ENCODE data around the gene SGTA.
A peak's percentile ranks its signal among the peaks of the same experiment; 100 is the strongest.
"Not testable (repeated sequence)": the region's sequence is repeated elsewhere in the genome, so short reads cannot be mapped to it uniquely, and the experiment has no call there.

SGTA gene

DNA sequence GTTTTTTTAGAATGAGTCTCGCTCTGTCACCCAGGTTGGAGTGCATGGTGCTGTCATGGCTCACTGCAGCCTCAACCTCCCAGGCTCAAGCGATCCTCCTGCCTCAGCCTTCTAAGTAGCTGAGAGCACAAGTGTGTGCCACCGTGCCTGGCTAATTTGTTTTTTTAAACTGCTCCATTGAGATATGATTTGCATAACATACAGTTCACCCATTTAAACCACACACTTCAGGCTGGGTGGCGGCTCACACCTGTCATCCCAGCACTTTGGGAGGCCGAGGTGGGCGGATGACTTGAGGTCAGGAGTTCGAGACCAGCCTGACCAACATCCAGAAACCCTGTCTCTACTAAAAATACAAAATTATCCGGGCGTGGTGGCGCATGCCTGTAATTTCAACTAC lies 9.6 kb upstream of the SGTA start:
- not testable (repeated sequence) for DNase-seq

GRCh38 chr19:2791876-2792275 lies 8.8 kb upstream of the SGTA start:
- no peak for DNase-seq

DNA sequence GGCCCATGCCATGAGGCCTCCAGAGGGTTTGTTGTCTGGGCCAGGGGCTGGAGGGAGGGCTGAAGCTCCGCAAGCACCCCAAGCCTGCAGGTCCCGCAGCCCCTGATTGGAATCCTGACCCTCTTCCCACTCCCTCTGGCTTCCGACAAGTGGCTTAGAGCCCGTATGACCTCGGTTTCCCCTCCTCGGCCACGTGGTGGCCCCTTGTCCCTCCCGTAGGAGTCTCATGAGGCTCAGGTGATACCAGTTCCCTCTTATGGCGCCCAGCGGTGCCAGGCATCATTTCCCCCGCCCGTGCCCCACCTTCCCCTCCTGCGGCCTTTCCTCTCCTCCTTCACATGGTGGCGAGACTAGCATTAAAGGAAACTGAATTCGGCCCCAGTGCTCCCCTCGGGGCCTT lies 8.4 kb upstream of the SGTA start:
- DNase-seq: no peak

DNA sequence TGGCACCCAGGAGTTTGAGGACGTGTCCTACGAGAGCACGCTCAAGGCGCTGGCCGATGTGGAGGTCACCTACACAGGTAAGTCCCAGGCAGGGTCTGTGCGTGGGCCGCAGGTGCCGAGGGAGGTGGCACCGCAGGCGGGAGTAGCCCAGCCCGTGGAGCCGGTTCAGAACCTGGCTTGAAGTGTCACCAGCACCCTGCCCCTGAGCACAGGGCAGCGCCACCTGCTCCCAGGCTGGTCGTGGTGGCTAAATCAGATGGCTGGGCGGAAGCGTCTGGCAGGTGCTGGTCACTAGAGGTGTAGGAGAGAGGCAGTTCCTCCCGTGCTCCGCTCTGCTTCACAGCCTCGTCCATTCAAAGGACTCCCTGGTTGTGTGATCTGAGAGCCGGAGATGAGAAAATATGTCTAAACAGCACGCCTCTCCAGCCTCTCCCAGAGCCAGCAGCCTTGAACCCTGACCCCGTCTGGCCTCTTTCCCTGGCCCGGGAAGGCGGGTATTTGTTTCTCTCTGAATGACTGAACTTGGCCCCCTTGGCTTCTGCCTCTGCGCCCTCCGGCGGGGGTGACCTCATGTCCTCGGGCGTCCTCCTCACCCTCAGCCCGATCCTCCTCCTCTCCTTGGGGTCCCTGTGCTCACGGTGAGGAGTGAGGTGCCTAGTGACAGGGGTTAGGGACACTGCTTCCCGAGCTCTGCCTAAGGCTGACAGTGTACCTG lies 7.6 kb upstream of the SGTA start:
- DNase-seq: no peak

- no peak for DNase-seq
Observed at GRCh38 chr19:2790194-2790556, 7.1 kb upstream of the SGTA start.

DNA sequence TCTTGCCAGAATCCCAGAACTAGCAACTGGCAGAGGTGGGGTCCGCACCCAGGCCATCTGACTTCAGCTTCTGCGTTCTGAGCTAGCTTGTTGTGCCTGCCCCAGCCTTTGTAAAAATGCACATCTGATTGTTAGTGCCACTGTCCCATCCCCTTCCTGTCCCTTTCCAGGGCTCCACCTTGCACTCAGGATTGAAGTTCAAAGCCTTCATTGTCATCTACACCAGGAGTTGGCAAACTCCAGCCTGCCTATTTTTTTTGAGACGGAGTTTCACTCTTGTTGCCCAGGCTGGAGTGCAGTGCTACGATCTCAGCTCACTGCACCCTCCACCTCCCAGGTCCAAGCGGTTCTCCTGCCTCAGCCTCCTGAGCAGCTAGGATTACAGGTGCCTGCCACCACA lies 5.2 kb upstream of the SGTA start:
- DNase-seq: no peak

- no peak for DNase-seq
Observed at GRCh38 chr19:2787115-2787514, 4.0 kb upstream of the SGTA start.

GRCh38 chr19:2785244-2785997 lies 2.3 kb upstream of the SGTA start, which contains the start of gene THOP1:
Gene THOP1 (plus strand): TSS chr19:2785503. CDS start chr19:2785663, 160 bp downstream.
- DNase-seq: peak; percentile 97

GRCh38 chr19:2783781-2784145 lies 690 bp upstream of the SGTA start:
- DNase-seq: no peak

DNA sequence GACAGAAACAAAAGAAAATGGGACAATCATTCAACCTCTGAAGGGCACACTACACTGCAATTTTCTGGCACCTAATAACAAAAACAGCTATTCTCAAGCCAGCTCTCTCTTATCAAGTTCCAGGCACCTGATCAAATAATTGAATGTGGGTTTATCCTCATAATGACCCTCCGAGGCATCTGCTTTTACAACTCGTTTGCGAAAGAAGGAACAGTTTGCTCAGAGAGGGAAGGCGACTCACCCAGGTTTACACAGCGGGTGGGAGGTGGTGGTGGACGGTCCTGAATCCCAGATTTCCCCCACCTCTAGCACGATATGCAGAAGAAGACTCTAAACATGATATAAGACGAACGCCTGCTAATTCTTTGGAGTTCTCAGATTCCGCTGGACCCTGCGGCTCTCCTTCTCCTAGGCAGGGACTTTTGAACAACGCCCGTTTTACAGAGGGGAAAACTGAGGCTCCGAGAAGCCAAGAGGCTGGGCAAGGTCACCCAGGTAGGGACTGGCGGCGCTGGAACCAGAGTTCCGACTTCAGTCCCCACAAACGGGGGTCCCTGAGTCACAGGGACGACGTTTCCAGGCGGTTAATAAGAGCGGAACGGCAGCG lies 641 bp downstream of the SGTA start:
- DNase-seq: no peak

DNA sequence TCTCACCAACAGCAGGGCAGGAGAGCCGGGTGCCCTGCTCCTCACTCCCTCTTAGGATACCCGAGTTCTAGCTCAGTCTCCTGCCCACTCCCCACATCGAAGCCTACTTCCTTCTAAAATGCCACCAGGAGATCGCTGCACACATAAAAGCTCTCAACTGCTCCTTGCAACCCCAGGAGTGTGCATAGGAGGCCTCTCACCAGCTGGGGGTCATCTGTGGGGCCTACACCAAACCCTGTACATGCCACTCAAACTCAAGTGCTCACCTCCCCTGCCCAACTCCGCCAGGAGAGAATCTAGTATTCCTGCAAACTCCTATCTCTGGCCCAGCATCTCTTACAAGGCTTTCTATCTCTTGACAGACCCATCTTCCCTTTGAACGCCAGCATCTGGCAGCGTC lies 2.8 kb downstream of the SGTA start:
- no peak for DNase-seq

- DNase-seq: no peak
Observed at GRCh38 chr19:2779121-2779740, 3.8 kb downstream of the SGTA start.

DNA sequence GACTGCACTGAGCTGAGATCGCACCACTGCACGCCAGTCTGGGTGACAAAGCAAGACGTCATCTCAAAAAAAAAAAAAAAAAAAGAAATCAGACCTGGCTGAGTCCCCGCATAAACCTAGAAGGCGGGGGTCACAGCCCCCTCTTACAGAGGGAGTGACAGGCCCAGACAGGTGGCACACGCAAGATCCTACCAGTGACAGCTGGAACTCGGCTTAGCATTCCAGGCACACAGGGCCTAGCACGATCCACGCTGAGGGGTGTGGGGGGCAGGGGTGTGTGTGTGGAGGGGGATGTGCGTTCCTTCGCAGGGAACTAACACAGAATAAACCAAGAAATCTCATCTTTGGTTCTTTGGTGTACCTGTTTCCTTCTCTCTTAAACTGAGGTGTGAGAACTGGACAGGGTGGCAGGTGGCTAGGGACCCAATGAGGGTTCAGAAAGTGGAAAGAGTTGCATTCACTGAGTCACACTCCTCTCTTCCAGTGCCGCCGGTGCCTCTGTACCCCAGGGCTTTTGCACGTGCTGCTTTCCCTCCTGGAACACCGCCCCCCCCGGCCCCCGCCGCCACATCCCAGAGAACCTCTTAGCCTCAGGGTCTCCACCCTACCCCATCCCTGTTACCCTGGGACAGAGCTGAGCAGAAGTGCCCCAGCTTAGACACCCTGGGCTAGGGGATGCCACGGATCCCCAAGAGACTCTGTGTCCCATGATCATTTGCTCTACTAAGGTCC lies 5.0 kb downstream of the SGTA start:
- DNase-seq: no peak

DNA sequence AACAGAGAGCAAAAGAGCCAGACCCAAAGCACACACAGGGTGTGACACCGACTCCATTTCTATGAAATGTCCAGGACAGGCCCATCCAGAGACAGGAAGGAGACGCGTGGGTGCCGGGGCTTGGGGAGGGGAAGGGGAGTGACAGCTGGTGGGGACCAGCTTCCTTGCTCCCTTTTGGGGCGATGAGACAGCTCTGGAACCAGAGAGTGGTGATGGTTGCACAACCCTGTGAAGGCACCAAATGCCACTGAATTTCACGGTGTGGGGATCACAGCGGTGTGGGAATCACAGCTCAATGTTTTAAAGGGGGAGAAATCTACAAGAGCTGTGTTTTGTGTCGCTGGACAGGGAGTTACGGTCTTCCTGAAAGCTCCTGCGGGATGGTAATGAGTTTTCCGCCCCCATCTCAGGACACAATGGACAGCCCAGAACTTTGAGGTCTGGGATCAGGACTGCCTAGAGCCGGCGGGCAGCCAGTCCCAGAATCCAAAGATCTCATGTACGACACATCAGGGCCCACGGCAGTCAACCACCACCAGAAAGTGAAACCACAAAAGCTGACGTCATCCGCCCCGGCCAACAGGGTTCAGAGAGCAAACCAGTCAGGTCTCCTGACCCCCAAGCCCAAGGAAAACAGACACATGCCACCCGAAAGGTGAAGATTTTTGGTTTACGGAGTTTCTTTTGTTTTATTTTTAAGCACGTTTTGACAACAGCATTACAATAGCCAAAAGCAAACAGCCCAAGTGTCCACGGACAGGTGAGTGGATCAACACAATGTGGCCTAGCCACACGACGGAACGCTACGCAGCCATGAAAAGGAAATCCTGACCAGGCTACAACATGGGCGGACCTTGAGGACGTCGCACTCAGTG lies 7.3 kb downstream of the SGTA start:
- DNase-seq: no peak

DNA sequence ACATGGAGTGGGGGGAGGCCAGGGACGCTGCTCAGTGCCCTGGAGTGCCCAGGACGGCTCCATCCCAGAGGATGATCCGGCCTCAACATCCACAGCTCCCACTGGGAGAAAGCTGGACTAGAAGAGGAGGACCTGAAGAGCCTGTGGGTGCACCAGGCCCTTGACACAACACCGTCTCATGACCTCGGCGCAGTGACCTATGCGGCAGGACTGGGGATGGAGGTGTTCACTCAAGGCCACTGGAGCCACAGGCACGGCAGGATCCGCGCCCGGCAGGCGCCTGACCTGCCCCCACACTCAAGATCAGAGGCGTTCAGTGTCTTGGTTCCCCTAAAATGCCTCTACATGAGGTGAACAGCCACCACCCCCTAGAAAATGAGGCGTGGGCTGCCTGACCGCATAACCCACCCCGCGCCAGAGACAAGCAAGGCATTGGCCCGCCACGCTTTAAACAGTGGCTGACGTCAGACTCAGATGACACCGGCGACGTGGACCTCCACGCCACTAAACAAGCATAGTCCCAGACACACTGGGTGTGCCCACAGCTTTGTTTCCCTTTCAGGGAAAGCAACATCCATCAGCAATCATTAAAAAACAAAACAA lies 8.0 kb downstream of the SGTA start:
- DNase-seq: no peak

- DNase-seq: no peak
Observed at GRCh38 chr19:2774083-2774679, 8.9 kb downstream of the SGTA start.

GRCh38 chr19:2771786-2772674 lies 11.0 kb downstream of the SGTA start:
- peak; percentile 56 for DNase-seq

- peak; percentile 61 for DNase-seq
Observed at GRCh38 chr19:2770055-2771013, 12.7 kb downstream of the SGTA start.

GRCh38 chr19:2769218-2769617 lies 13.9 kb downstream of the SGTA start:
- no peak for DNase-seq

All from right forelimb (tissue), 1 donor.